Measurements from ENCODE around the gene MAP1A.

GRCh38 chr15:43514241-43515057 lies 3.0 kb upstream of the MAP1A start:
- TF ChIP-seq CTCF (IDR thresholded peaks at IDR 0.05) (peak; percentile 80), ZFX (IDR thresholded peaks at IDR 0.05; ENCODE audit: borderline replicate concordance) (no peak)
